Stimulated activated CD4-positive, alpha-beta T cell treated with anti-CD3 and anti-CD28 coated beads, Interleukin-1b, Interleukin-23, amount 100 ng/mL, for 4 hours (primary cell): ENCODE measurements around the gene NEK5.
"Not testable (repeated sequence)": the region's sequence is repeated elsewhere in the genome, so short reads cannot be mapped to it uniquely, and the experiment has no call there.

ENCODE experiments used
- DNase-seq, 2 donors: peaks; one replicate each; pipeline ENCODE4 v3.0.0-alpha.2; 2020; ENCODE audit warnings: low read depth in 2 of 2

The NEK5 gene

DNA sequence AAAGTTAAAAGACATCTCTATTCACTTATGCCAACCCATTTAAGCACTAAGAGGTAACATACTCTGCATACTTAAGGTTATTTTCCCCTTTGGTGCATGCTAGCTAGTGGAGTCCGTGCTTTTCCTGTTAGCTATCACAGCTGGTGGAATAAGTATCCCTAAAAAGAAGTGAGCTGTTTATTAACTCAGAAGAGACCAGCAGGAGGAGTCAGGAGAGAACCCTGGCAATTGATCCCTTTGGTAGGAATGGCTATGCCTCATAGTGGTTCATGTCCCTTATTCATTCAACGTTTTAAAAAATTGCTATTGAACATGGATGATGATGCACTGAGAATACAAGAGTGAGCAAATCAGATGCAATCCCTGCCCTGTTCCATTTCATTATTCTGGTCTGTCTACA, 12.4 kb upstream of the NEK5 start:
- no peak for DNase-seq

DNA sequence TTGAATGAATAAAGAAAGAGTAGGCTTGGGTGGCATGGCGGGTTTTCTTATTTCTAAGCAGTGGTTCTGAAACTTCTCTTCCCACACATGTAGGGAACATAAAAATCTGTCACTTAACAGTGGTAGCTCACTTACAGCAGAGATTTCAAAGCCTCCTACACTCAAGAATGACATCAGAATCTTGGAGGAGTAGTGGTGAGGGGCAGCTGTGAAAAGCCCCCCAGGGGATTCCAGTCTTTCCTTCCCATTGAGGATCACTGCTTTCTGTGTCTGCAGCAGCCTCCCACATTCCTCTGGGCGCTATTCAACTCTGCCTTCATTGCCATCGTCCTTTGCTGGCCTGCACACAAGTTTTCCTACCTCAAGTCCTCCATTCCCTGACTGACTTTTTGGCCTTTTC, 8.6 kb upstream of the NEK5 start:
- DNase-seq, result no peak

GRCh38 chr13:52136763-52137162, 7.9 kb upstream of the NEK5 start:
- no peak for DNase-seq

- no peak for DNase-seq
Observed at GRCh38 chr13:52130641-52131040, 1.8 kb upstream of the NEK5 start.

DNA sequence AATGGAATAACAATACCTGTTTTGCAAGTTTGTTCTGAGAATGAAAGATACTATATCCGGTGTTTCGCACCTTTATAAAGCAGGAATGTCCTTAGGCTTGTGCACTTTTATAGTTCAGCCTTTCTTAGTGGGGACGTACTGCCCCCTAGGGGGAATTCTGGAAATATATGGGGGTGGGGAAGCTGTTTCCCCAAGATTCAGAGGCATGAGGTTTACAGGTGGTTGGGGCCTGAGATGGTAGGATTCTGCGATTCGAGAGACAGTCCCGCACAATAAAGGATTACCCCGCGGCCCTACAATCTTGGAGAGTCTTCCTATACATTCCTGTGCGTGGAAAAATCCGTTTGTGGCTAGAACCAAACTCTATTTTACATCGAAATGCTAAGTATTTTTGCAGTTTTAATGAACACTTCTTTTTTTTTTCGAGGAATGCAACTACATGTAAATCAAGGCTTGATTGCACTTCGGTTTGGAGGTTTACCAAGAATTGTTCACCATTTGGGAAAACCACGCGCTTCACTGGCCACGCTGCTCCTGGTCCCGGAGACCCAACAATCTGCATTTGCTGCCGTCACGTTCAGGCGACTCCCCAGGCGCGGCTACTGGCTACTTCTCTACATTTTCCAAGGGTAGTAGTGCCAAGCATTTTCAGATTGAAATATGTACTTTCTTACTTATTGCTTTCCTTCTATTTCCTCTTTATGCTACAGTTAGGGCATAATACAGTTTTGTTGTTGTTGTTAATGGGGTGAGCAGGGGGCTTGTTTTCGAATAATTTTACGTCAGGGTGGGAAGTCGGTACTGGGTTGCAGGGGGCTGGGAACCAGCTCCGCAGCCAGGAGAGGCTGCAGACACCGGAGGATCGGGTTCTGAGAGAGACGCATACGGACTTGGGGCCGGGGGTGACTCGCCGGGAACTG, 830 bp downstream of the NEK5 start:
- DNase-seq, result peak; percentile 13 to 48

GRCh38 chr13:52127378-52127777, 1.5 kb downstream of the NEK5 start:
- no peak for DNase-seq

GRCh38 chr13:52125547-52125946, 3.3 kb downstream of the NEK5 start:
- no peak for DNase-seq

- no peak for DNase-seq
Observed at GRCh38 chr13:52118595-52118994, 10.3 kb downstream of the NEK5 start.

DNA sequence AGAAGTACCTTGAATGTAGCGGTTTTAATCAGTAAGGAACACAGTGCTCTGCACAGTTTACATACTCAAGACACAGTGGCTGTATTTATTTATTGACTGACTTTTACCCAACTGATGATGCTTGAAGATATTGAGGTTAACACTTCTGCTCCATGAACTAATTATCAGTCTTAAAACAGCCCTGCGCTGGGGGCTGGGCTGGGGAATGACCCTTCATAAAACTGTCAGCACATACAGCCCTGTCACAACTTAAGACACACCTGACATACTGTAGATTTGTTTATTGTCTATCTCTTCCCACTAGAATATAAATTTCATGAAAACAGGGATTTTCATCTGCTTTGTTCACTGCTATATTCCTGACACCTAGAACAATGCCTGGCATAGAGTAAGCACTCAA, 10.8 kb downstream of the NEK5 start:
- no peak for DNase-seq

DNA sequence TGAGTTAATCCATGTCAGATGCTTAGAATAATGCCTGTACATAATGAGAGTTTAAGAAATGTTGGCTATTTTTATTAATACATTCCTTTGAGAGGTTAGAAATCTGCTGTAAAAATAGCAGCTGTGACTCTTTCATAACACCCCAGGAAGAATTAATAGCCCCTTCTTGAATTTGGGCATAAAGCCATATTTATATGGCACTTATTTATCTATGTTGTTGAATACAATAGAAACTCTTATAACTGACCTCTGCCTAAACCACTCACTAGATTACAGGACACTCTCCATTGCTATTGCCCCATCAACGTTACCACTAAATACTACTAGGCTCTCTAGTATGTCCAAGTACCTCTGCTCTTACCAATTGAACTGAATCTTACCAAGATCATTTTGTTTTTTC, 16.3 kb downstream of the NEK5 start:
- DNase-seq, result no peak

- DNase-seq, result no peak
Observed at GRCh38 chr13:52109116-52109670, 19.7 kb downstream of the NEK5 start.

- no peak for DNase-seq
Observed at GRCh38 chr13:52105841-52106240, 23.0 kb downstream of the NEK5 start.

DNA sequence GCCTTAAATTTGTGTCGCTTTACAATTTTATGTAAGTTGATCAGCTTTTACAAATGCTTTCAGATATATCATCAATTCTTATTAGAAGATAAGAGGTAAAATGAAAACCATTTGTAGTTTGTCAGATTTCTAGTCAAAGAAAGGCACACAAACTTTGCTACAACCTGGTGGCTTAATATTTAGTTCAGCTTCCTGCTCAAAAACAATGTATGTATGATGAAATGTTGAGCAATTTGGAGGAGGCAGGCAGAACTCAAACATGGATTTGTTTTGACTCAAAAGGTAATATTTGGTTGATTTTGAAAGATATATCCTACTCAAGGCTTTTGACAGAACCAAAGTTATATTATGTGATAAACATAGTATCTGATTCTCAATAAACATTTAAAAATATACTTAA, 24.2 kb downstream of the NEK5 start:
- DNase-seq, result no peak

- DNase-seq, result no peak
Observed at GRCh38 chr13:52103386-52103785, 25.5 kb downstream of the NEK5 start.

DNA sequence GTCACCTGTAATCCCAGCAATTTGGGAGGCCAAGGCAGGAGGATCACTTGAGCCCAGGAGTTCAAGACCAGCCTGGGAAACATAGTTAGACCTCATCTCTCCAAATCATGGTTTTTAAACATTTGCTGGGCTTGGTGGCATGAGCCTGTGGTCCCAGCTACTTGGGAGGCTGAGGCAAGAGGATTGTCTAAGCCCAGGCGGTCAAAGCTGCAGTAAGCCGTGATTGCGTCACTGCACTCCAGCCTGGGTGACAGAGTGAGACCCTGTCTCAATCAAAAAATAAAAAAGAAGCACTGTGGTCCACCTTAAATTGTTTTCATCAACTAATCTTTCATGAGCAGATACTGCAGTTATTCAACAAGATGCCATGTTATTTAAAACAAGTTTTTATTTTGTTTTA, 26.4 kb downstream of the NEK5 start:
- not testable (repeated sequence) for DNase-seq

DNA sequence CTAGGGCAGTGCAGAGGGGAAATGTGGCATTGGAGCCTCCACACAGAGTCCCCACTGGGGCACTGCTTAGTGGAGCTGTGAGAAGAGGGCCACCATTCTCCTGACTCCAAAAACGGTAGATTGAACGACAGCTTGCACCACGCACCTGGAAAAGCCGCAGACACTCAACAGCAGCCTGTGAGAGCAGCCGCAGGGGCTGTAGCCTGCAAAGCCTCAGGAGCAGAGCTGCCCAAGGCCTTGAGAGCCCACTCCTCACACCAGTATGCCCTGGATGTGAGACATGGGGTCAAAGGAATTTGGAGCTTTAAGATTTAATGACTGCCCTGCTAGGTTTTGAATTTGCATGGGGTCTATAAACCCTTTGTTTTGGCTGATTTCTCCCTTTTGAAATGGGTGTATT, 31.7 kb downstream of the NEK5 start:
- no peak for DNase-seq

DNA sequence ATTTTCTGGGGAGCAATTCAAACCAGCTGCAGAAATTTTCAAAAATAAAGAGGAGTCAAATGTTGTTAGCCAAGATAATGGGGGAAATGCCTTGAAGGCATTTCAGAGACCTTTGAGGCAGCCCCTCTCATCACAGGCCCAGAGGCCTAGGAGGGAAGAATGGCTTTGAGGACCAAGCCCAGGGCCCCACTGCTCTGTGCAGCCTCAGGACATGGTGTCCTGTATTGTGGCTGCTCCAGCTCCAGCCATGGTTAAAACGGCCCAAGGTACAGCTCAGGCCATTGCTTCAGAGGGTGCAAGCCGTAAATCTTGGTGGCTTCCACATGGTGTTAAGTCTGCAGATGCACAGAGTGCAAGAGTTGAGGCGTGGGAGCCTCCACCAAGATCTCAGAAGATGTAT, 32.1 kb downstream of the NEK5 start:
- no peak for DNase-seq

DNA sequence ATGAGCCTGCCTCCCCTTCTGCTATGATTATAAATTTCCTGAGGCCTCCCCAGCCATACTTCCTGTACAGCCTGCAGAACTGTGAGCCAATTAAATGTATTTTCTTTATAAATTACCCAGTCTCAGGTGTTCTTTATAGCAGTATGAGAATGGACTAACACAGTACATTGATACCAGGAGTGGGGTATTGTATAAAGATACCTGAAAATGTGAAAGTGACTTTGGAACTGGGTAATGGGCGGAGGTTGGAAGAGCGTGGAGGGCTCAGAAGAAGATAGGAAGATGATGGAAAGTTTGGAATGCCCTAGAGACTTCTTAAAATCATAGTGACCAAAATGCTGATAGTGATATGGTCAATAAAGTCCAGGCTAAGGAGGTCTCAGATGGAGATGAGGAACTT, 32.8 kb downstream of the NEK5 start:
- DNase-seq, result no peak

- DNase-seq, result no peak
Observed at GRCh38 chr13:52092087-52092486, 36.8 kb downstream of the NEK5 start.

GRCh38 chr13:52091473-52091872, 37.4 kb downstream of the NEK5 start:
- DNase-seq, result no peak

GRCh38 chr13:52085421-52085820, 43.5 kb downstream of the NEK5 start:
- DNase-seq, result no peak

DNA sequence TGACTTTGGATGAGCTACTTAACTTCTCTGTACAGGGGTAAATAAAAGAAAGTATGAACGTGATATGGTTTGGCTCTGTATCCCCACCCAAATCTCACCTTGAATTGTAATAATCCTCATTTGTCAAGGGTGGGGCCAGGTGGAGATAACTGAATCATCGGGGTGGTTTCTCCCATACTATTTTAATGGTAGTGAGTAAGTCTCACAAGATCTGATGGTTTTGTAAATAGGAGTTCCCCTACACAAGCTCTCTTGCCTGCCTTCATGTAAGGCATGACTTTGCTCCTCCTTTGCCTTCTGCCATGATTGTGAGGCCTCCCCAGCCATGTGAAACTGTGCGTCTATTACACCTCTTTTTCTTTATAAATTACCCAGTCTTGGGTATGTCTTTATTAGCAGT, 43.9 kb downstream of the NEK5 start:
- DNase-seq, result not testable (repeated sequence)

- DNase-seq, result no peak
Observed at GRCh38 chr13:52082601-52083000, 46.3 kb downstream of the NEK5 start.

DNA sequence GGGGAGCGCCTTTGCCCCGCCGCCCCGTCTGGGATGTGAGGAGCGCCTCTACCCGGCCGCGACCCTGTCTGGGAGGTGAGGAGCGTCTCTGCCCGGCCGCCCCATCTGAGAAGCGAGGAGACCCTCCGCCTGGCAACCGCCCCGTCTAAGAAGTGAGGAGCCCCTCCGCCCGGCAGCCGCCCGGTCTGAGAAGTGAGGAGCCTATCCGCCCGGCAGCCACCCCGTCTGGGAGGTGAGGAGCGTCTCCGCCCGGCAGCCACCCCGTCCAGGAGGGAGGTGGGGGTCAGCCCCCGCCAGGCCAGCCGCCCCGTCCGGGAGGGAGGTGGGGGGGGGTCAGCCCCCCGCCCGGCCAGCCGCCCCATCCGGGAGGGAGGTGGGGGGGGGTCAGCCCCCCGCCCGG, 49.0 kb downstream of the NEK5 start:
- not testable (repeated sequence) for DNase-seq
